Measurements from ENCODE around the gene TBX1.

DNA sequence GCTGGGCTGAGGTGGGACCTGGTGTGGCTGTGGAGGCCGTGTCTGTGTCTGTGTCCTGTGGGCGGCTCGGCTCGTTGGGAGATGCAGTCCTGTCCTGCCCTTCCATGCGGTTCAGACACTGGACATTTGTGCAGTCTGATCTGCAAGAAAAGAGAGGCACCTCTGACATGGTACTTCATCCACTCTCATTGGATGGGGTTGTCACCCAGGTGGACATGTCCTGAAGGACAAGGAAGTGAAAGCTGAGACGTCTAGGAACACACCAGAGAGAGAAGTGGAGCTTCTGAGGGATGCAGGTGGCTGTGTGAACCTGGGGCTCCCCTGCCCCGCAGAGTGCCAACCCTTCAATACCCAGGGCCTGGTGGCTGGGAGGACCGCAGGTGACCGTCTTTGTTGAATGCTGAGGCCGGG is 18.4 kb downstream of the TBX1 start:
- TF ChIP-seq CBX8 (IDR thresholded peaks at IDR 0.05; ENCODE audit: borderline replicate concordance, low read depth, low read length) (no peak), EP300 (IDR thresholded peaks at IDR 0.05; ENCODE audit: borderline replicate concordance in 1 of 2, low read depth in 2 of 2, low read length in 2 of 2) (no peak), POLR2A (IDR thresholded peaks at IDR 0.05; ENCODE audit: control extremely low read depth in 1 of 2, low read depth in 2 of 2, low read length in 2 of 2) (no peak), SIX5 (IDR thresholded peaks at IDR 0.05; ENCODE audit: low read depth, low read length) (no peak), POLR2AphosphoS5 (IDR thresholded peaks at IDR 0.05; ENCODE audit: low read depth, low read length) (no peak), MAFK (IDR thresholded peaks at IDR 0.05; ENCODE audit: low read depth, low read length) (no peak), SUZ12 (IDR thresholded peaks at IDR 0.05; ENCODE audit: low read length) (no peak), EZH2 (IDR thresholded peaks at IDR 0.05; ENCODE audit: low read depth, low read length, severe bottlenecking) (no peak), RBBP5 (IDR thresholded peaks at IDR 0.05; ENCODE audit: borderline replicate concordance, low read depth, low read length) (no peak), RXRA (IDR thresholded peaks at IDR 0.05; ENCODE audit: insufficient read depth, low read depth, low read length) (no peak), GTF2F1 (IDR thresholded peaks at IDR 0.05; ENCODE audit: borderline replicate concordance, low read depth, low read length) (no peak)
- TF ChIP-seq, protein P1, sequence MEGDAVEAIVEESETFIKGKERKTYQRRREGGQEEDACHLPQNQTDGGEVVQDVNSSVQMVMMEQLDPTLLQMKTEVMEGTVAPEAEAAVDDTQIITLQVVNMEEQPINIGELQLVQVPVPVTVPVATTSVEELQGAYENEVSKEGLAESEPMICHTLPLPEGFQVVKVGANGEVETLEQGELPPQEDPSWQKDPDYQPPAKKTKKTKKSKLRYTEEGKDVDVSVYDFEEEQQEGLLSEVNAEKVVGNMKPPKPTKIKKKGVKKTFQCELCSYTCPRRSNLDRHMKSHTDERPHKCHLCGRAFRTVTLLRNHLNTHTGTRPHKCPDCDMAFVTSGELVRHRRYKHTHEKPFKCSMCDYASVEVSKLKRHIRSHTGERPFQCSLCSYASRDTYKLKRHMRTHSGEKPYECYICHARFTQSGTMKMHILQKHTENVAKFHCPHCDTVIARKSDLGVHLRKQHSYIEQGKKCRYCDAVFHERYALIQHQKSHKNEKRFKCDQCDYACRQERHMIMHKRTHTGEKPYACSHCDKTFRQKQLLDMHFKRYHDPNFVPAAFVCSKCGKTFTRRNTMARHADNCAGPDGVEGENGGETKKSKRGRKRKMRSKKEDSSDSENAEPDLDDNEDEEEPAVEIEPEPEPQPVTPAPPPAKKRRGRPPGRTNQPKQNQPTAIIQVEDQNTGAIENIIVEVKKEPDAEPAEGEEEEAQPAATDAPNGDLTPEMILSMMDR (IDR thresholded peaks at IDR 0.05; ENCODE audit: control extremely low read depth in 1 of 3, insufficient read depth in 1 of 3, low read depth in 1 of 3, low read length in 3 of 3), result no peak
